HEK293 (cell line): ENCODE data around the gene PANX3.

Experiments
- CTCF ChIA-PET: fragments of 350-600 bp; formaldehyde crosslinking; extraction: SDS; loops from one replicate; lab custom pipeline; 2021; ENCODE audit warnings: antibody characterized with exemption; lab: Yijun Ruan, JAX
- POLR2A ChIA-PET: fragments of 300-600 bp; formaldehyde crosslinking; extraction: SDS; loops from one replicate; lab custom pipeline; 2020; ENCODE audit warnings: antibody characterized with exemption, inconsistent platforms; lab: Yijun Ruan, JAX
- H3K27ac ChIP-seq: fragments of 200-500 bp; sonication (Bioruptor generic); 2 replicates; pipeline ENCODE4 v1.5.1; 2014; ENCODE audit warnings: low read depth, low read length, control low read depth, inconsistent platforms; ENCODE audit errors: extremely low read depth
- H3K36me3 ChIP-seq, 2 experiments: fragments of 200-500 bp in 1 of 2; sonication (Bioruptor generic) in 1 of 2; 1 replicate in 1 of 2; 2 replicates in 1 of 2; pipeline ENCODE4 v1.5.1; 2014 to 2017; ENCODE audit warnings: inconsistent platforms in 2 of 2, low read length in 2 of 2; ENCODE audit not compliant: control insufficient read depth in 2 of 2, insufficient read depth in 1 of 2
- H3K4me1 ChIP-seq: fragments of 200-500 bp; sonication (Bioruptor generic); 2 replicates; pipeline ENCODE4 v1.5.1; 2014; ENCODE audit warnings: mild to moderate bottlenecking, low read length, inconsistent platforms; ENCODE audit not compliant: control insufficient read depth, insufficient read depth
- H3K4me3 ChIP-seq: 2 replicates; pipeline ENCODE4 v1.5.1; 2011; ENCODE audit warnings: low read depth, mild to moderate bottlenecking, control low read depth, low read length, moderate library complexity
- H3K9me3 ChIP-seq: fragments of 200-500 bp; sonication (Bioruptor generic); 2 replicates; pipeline ENCODE4 v1.5.1; 2014; ENCODE audit warnings: low read depth, low read length, inconsistent platforms; ENCODE audit not compliant: control insufficient read depth, insufficient read depth
- BCL11B ChIP-seq: fragments of 450-650 bp; formaldehyde crosslinking; IDR thresholded peaks from 2 replicates; pipeline ENCODE4 v1.5.1; 2016; ENCODE audit warnings: low read depth, missing biosample characterization, missing genetic modification characterization
- ZBTB17 ChIP-seq: fragments of 450-650 bp; formaldehyde crosslinking; IDR thresholded peaks from 2 replicates; pipeline ENCODE4 v1.5.1; 2016; ENCODE audit warnings: missing biosample characterization, missing genetic modification characterization
- ZFP3 ChIP-seq: fragments of 450-650 bp; formaldehyde crosslinking; IDR thresholded peaks from 2 replicates; pipeline ENCODE4 v1.5.1; 2016; ENCODE audit warnings: low read depth, missing biosample characterization, missing genetic modification characterization
- ZFP41 ChIP-seq: fragments of 450-650 bp; formaldehyde crosslinking; IDR thresholded peaks from 2 replicates; pipeline ENCODE4 v1.5.1; 2016; ENCODE audit warnings: missing biosample characterization, missing genetic modification characterization, borderline replicate concordance
- ZNF10 ChIP-seq: fragments of 450-650 bp; formaldehyde crosslinking; IDR thresholded peaks from 2 replicates; pipeline ENCODE4 v1.5.1; 2017; ENCODE audit warnings: missing biosample characterization, missing genetic modification characterization
- ZNF155 ChIP-seq: fragments of 450-650 bp; formaldehyde crosslinking; IDR thresholded peaks from 2 replicates; pipeline ENCODE4 v1.5.1; 2016; ENCODE audit warnings: missing biosample characterization, missing genetic modification characterization
- ZNF211 ChIP-seq: fragments of 450-650 bp; formaldehyde crosslinking; IDR thresholded peaks from 2 replicates; pipeline ENCODE4 v1.5.1; 2016; ENCODE audit warnings: low read depth, missing biosample characterization, missing genetic modification characterization
- ZNF24 ChIP-seq: fragments of 450-650 bp; formaldehyde crosslinking; IDR thresholded peaks from 2 replicates; pipeline ENCODE4 v1.5.1; 2016; ENCODE audit warnings: missing biosample characterization, missing genetic modification characterization
- ZNF266 ChIP-seq: fragments of 450-650 bp; formaldehyde crosslinking; IDR thresholded peaks from 2 replicates; pipeline ENCODE4 v1.5.1; 2016; ENCODE audit warnings: missing biosample characterization, missing genetic modification characterization, low read depth
- ZNF302 ChIP-seq: fragments of 450-650 bp; formaldehyde crosslinking; IDR thresholded peaks from 2 replicates; pipeline ENCODE4 v1.5.1; 2016; ENCODE audit warnings: missing biosample characterization, missing genetic modification characterization, low read depth
- ZNF311 ChIP-seq: fragments of 450-650 bp; formaldehyde crosslinking; IDR thresholded peaks from 2 replicates; pipeline ENCODE4 v1.5.1; 2017; ENCODE audit warnings: missing biosample characterization, missing genetic modification characterization, borderline replicate concordance
- ZNF391 ChIP-seq: fragments of 450-650 bp; formaldehyde crosslinking; IDR thresholded peaks from 2 replicates; pipeline ENCODE4 v1.5.1; 2016; ENCODE audit warnings: low read depth, missing biosample characterization, missing genetic modification characterization, borderline replicate concordance
- ZNF394 ChIP-seq: fragments of 450-650 bp; formaldehyde crosslinking; IDR thresholded peaks from 2 replicates; pipeline ENCODE4 v1.5.1; 2016; ENCODE audit warnings: missing biosample characterization, missing genetic modification characterization, mild to moderate bottlenecking, moderate library complexity, borderline replicate concordance
- ZNF530 ChIP-seq: fragments of 450-650 bp; formaldehyde crosslinking; IDR thresholded peaks from 2 replicates; pipeline ENCODE4 v1.5.1; 2016; ENCODE audit warnings: low read depth, missing biosample characterization, missing genetic modification characterization
- ZNF560 ChIP-seq: fragments of 450-650 bp; formaldehyde crosslinking; IDR thresholded peaks from 2 replicates; pipeline ENCODE4 v1.5.1; 2017; ENCODE audit warnings: missing biosample characterization, missing genetic modification characterization, borderline replicate concordance
- ZNF561 ChIP-seq: fragments of 450-650 bp; IDR thresholded peaks from 2 replicates; pipeline ENCODE4 v1.5.1; 2018; ENCODE audit warnings: missing biosample characterization, missing genetic modification characterization, borderline replicate concordance
- ZNF585B ChIP-seq: fragments of 450-650 bp; formaldehyde crosslinking; IDR thresholded peaks from 2 replicates; pipeline ENCODE4 v1.5.1; 2016; ENCODE audit warnings: missing biosample characterization, missing genetic modification characterization
- TF ChIP-seq, protein P1 (sequence below): fragments of 450-650 bp; formaldehyde crosslinking; IDR thresholded peaks from 2 replicates; pipeline ENCODE4 v1.5.1; 2016; ENCODE audit warnings: missing biosample characterization, missing genetic modification characterization
- TF ChIP-seq, protein P2 (sequence below): fragments of 450-650 bp; formaldehyde crosslinking; IDR thresholded peaks from 2 replicates; pipeline ENCODE4 v1.5.1; 2017; ENCODE audit warnings: missing biosample characterization, missing genetic modification characterization
- TF ChIP-seq, protein P3 (sequence below): fragments of 450-650 bp; formaldehyde crosslinking; IDR thresholded peaks from 2 replicates; pipeline ENCODE4; 2016; ENCODE audit warnings: missing biosample characterization, missing genetic modification characterization
- TF ChIP-seq, protein P4 (sequence below): fragments of 450-650 bp; formaldehyde crosslinking; optimal IDR thresholded peaks from 2 replicates; pipeline ENCODE3; 2016; ENCODE audit warnings: missing biosample characterization, mild to moderate bottlenecking, missing genetic modification characterization
- TF ChIP-seq, protein P5 (sequence below): fragments of 450-650 bp; formaldehyde crosslinking; IDR thresholded peaks from 2 replicates; pipeline ENCODE4 v1.5.1; 2016; ENCODE audit warnings: missing biosample characterization, missing genetic modification characterization, low read depth
- TF ChIP-seq, protein P6 (sequence below): fragments of 450-650 bp; formaldehyde crosslinking; IDR thresholded peaks from 2 replicates; pipeline ENCODE4 v1.5.1; 2016; ENCODE audit warnings: missing biosample characterization, missing genetic modification characterization

PANX3 gene

DNA sequence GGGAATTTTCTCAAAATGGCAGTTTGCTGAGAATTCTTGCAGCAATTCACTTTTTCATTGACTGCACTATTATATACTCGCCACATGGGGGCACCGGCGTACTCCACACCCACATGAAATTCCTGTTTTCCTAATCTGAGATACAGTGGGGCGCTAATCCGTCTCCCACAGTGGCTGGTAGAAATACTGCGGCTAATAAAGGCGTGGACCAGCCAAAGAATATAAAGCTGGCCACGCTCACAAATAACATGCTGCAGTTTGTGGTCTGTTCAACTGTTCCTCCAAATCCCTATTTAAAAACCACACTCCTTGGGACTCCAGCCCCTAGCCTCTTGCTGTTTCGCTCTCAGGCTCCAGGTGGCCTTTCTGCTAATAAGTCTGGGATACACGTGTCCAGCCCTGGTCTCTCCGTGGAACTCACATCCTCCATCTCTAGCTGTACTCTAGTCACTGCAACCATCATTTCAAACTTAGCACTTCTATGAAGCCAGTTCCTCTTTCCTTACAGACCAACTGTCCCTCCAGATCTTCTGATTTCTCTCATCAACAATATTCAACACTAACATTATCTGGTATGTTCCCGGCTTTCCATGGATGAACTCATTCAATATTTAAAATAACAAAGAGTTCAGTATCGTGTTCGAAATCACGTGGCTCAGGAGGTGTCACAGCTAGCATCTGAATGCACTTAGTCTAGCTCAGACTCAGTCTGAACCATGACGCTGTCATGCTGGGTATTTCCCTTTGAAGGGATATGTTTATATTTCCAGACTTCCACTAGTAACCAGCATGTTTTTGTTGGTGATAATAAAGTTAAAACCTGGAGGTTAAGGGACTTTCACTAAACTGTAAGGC lies 33.4 kb downstream of the PANX3 start (continued):
- TF ChIP-seq, protein P1, sequence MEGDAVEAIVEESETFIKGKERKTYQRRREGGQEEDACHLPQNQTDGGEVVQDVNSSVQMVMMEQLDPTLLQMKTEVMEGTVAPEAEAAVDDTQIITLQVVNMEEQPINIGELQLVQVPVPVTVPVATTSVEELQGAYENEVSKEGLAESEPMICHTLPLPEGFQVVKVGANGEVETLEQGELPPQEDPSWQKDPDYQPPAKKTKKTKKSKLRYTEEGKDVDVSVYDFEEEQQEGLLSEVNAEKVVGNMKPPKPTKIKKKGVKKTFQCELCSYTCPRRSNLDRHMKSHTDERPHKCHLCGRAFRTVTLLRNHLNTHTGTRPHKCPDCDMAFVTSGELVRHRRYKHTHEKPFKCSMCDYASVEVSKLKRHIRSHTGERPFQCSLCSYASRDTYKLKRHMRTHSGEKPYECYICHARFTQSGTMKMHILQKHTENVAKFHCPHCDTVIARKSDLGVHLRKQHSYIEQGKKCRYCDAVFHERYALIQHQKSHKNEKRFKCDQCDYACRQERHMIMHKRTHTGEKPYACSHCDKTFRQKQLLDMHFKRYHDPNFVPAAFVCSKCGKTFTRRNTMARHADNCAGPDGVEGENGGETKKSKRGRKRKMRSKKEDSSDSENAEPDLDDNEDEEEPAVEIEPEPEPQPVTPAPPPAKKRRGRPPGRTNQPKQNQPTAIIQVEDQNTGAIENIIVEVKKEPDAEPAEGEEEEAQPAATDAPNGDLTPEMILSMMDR (tag by site-specific recombination), result peak; percentile 72; the same call in 1 of the 2 replicates
- no peak for TF ChIP-seq ZFP41 (tag by site-specific recombination)
- TF ChIP-seq ZNF560, result no peak
- TF ChIP-seq, protein P2, sequence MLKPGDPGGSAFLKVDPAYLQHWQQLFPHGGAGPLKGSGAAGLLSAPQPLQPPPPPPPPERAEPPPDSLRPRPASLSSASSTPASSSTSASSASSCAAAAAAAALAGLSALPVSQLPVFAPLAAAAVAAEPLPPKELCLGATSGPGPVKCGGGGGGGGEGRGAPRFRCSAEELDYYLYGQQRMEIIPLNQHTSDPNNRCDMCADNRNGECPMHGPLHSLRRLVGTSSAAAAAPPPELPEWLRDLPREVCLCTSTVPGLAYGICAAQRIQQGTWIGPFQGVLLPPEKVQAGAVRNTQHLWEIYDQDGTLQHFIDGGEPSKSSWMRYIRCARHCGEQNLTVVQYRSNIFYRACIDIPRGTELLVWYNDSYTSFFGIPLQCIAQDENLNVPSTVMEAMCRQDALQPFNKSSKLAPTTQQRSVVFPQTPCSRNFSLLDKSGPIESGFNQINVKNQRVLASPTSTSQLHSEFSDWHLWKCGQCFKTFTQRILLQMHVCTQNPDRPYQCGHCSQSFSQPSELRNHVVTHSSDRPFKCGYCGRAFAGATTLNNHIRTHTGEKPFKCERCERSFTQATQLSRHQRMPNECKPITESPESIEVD, result peak; percentile 46; the same call in 1 of the 2 replicates
- no peak for TF ChIP-seq ZFP3 (tag by site-specific recombination)
- peak; percentile 60 for TF ChIP-seq ZBTB17
- TF ChIP-seq ZNF585B (tag by site-specific recombination), result no peak

DNA sequence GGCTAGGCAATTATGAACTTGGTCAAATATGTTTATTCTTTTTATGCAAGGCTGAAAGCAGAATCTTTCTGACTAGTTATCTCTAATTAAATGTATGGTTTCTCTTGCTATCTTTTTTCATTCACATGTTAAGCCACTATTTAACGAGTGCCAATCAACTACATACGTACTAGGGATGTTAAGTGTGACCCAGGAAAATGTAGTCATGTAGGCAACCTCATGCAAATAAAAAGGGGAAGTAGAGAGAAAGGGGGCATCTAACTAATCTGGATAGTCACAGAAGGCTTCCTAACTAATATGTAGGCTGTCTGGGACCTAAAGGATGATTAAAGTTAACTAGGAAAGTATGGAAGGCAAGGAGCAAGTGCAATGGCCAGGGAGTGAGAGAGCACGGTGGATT lies 34.9 kb downstream of the PANX3 start:
- H3K36me3 ChIP-seq, result no peaks in the 10 kb centered on the region
- no peak for TF ChIP-seq ZNF394 (tag by site-specific recombination)
- TF ChIP-seq, protein P3, sequence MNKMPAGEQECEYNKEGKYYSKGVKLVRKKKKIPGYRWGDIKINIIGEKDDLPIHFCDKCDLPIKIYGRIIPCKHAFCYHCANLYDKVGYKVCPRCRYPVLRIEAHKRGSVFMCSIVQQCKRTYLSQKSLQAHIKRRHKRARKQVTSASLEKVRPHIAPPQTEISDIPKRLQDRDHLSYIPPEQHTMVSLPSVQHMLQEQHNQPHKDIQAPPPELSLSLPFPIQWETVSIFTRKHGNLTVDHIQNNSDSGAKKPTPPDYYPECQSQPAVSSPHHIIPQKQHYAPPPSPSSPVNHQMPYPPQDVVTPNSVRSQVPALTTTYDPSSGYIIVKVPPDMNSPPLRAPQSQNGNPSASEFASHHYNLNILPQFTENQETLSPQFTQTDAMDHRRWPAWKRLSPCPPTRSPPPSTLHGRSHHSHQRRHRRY (tag by site-specific recombination), result no peak
- TF ChIP-seq ZNF311 (tag by site-specific recombination), result no peak
- TF ChIP-seq, protein P4, sequence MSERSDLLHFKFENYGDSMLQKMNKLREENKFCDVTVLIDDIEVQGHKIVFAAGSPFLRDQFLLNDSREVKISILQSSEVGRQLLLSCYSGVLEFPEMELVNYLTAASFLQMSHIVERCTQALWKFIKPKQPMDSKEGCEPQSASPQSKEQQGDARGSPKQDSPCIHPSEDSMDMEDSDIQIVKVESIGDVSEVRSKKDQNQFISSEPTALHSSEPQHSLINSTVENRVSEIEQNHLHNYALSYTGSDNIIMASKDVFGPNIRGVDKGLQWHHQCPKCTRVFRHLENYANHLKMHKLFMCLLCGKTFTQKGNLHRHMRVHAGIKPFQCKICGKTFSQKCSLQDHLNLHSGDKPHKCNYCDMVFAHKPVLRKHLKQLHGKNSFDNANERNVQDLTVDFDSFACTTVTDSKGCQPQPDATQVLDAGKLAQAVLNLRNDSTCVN (tag by site-specific recombination), result no peak
- no peak for TF ChIP-seq ZNF302 (tag by site-specific recombination)
- TF ChIP-seq, protein P5, sequence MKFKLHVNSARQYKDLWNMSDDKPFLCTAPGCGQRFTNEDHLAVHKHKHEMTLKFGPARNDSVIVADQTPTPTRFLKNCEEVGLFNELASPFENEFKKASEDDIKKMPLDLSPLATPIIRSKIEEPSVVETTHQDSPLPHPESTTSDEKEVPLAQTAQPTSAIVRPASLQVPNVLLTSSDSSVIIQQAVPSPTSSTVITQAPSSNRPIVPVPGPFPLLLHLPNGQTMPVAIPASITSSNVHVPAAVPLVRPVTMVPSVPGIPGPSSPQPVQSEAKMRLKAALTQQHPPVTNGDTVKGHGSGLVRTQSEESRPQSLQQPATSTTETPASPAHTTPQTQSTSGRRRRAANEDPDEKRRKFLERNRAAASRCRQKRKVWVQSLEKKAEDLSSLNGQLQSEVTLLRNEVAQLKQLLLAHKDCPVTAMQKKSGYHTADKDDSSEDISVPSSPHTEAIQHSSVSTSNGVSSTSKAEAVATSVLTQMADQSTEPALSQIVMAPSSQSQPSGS, result no peak
- no peak for TF ChIP-seq ZNF10 (tag by site-specific recombination)
- TF ChIP-seq ZNF560, result no peak
- no peak for TF ChIP-seq ZNF155 (tag by site-specific recombination)
- no peak for TF ChIP-seq ZNF24
- TF ChIP-seq ZNF561, result no peak
- no peak for TF ChIP-seq ZFP3 (tag by site-specific recombination)
- TF ChIP-seq ZNF211 (tag by site-specific recombination), result no peak
- TF ChIP-seq BCL11B (tag by site-specific recombination), result no peak
- no peak for TF ChIP-seq ZNF266
- TF ChIP-seq, protein P6, sequence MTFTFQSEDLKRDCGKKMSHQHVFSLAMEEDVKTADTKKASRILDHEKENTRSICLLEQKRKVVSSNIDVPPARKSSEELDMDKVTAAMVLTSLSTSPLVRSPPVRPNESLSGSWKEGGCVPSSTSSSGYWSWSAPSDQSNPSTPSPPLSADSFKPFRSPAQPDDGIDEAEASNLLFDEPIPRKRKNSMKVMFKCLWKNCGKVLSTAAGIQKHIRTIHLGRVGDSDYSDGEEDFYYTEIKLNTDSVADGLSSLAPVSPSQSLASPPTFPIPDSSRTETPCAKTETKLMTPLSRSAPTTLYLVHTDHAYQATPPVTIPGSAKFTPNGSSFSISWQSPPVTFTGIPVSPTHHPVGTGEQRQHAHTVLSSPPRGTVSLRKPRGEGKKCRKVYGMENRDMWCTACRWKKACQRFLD, result no peak
- TF ChIP-seq ZNF530, result no peak
- TF ChIP-seq ZNF391 (tag by site-specific recombination), result no peak
- TF ChIP-seq, all 188 proteins: peak for 0
- ChIA-PET POLR2A (no interaction called here), CTCF (interaction anchor here (1.2 to 4.8 kb wide), 3 partner anchors 25 to 788 kb away, joined by 4 to 53 read pairs (median 43); partner anchors contain the start of genes SIAE and SPA17)
- Histone ChIP-seq H3K4me3 (no peak overlapping the region), H3K27ac (no peak overlapping the region), H3K4me1 (no peaks in the 10 kb centered on the region), H3K9me3 (no peaks in the 10 kb centered on the region)
